ENCODE results near the gene DDAH1. TPM values are rescaled to one million over a fixed set of nuclear protein-coding genes. Genes with fewer than 3 reads are reported as not detected.
"Not testable (repeated sequence)": the region's sequence is repeated elsewhere in the genome, so short reads cannot be mapped to it uniquely, and the experiment has no call there.

The DDAH1 gene
- total and polyA plus RNA-seq, 4 donors, result 25.8 to 42.7 (median 31.7) TPM

GRCh38 chr1:85471558-85471957 is 6.6 kb upstream of the DDAH1 start:
- H3K9ac ChIP-seq (ENCODE audit: low read depth in 1 of 2, low read length in 2 of 2), result no peak overlapping the region
- no peaks in the 10 kb centered on the region for H3K27me3 ChIP-seq (ENCODE audit: control insufficient read depth in 4 of 4, insufficient read depth in 4 of 4, low read length in 3 of 4)
- no peak for TF ChIP-seq CTCF (IDR thresholded peaks at IDR 0.05; ENCODE audit: low read depth, low read length, missing input control)
- no peak overlapping the region for H3K27ac ChIP-seq (ENCODE audit: low read depth in 1 of 2, low read length in 2 of 2)
- H3K4me3 ChIP-seq (ENCODE audit: low read depth in 1 of 3, low read length in 3 of 3), result no peak overlapping the region
- 84% methylated on average over 1 of the region's 1 CpG for WGBS
- H3K36me3 ChIP-seq (ENCODE audit: control insufficient read depth in 4 of 4, insufficient read depth in 3 of 4, low read depth in 1 of 4, low read length in 3 of 4), result no peaks in the 10 kb centered on the region
- no peaks in the 10 kb centered on the region for H3K9me3 ChIP-seq (ENCODE audit: control insufficient read depth in 4 of 4, low read length in 3 of 4)
- H3K4me1 ChIP-seq (ENCODE audit: control insufficient read depth in 4 of 4, insufficient read depth in 4 of 4, low read length in 3 of 4), result no peaks in the 10 kb centered on the region
- DNase-seq (ENCODE audit: low spot score), result no peak

GRCh38 chr1:85470130-85470529 is 5.2 kb upstream of the DDAH1 start:
- not testable (repeated sequence) for DNase-seq (ENCODE audit: low spot score); H3K9me3 ChIP-seq (ENCODE audit: control insufficient read depth in 4 of 4, low read length in 3 of 4); H3K4me1 ChIP-seq (ENCODE audit: control insufficient read depth in 4 of 4, insufficient read depth in 4 of 4, low read length in 3 of 4); H3K27ac ChIP-seq (ENCODE audit: low read depth in 1 of 2, low read length in 2 of 2); H3K9ac ChIP-seq (ENCODE audit: low read depth in 1 of 2, low read length in 2 of 2); H3K36me3 ChIP-seq (ENCODE audit: control insufficient read depth in 4 of 4, insufficient read depth in 3 of 4, low read depth in 1 of 4, low read length in 3 of 4); H3K4me3 ChIP-seq (ENCODE audit: low read depth in 1 of 3, low read length in 3 of 3); H3K27me3 ChIP-seq (ENCODE audit: control insufficient read depth in 4 of 4, insufficient read depth in 4 of 4, low read length in 3 of 4)
- 89% methylated on average over 2 of the region's 2 CpGs for WGBS

GRCh38 chr1:85467929-85468540 is 3.1 kb upstream of the DDAH1 start:
- Histone ChIP-seq H3K27me3 (ENCODE audit: control insufficient read depth in 4 of 4, insufficient read depth in 4 of 4, low read length in 3 of 4) (no peaks in the 10 kb centered on the region), H3K4me1 (ENCODE audit: control insufficient read depth in 4 of 4, insufficient read depth in 4 of 4, low read length in 3 of 4) (peaks cover 0 to 10% (median 5%) of the 10 kb centered on the region in 4 donors), H3K27ac (ENCODE audit: low read depth in 1 of 2, low read length in 2 of 2) (no peak overlapping the region), H3K36me3 (ENCODE audit: control insufficient read depth in 4 of 4, insufficient read depth in 3 of 4, low read depth in 1 of 4, low read length in 3 of 4) (no peaks in the 10 kb centered on the region), H3K9me3 (ENCODE audit: control insufficient read depth in 4 of 4, low read length in 3 of 4) (no peaks in the 10 kb centered on the region), H3K9ac (ENCODE audit: low read depth in 1 of 2, low read length in 2 of 2) (no peak overlapping the region), H3K4me3 (ENCODE audit: low read depth in 1 of 3, low read length in 3 of 3) (no peak overlapping the region)
- no peak for TF ChIP-seq ZBTB33 (IDR thresholded peaks at IDR 0.05)
- no peak for TF ChIP-seq FOXA1 (IDR thresholded peaks at IDR 0.05)
- TF ChIP-seq YY1 (IDR thresholded peaks at IDR 0.05), result no peak
- TF ChIP-seq TAF1 (conservative IDR thresholded peaks at IDR 0.05), result no peak
- TF ChIP-seq RXRA (IDR thresholded peaks at IDR 0.05), result no peak
- TF ChIP-seq MAX (IDR thresholded peaks at IDR 0.05), result no peak
- no peak for TF ChIP-seq HNF4G (IDR thresholded peaks at IDR 0.05)
- TF ChIP-seq RAD21 (IDR thresholded peaks at IDR 0.05), result no peak
- no peak for TF ChIP-seq NR2F2 (IDR thresholded peaks at IDR 0.05)
- no peak for TF ChIP-seq GABPA (IDR thresholded peaks at IDR 0.05 in 1 of 2, conservative IDR thresholded peaks at IDR 0.05 in 1 of 2)
- TF ChIP-seq CTCF (IDR thresholded peaks at IDR 0.05; ENCODE audit: low read depth, low read length, missing input control), result no peak
- no peak for TF ChIP-seq HNF4A (conservative IDR thresholded peaks at IDR 0.05)
- TF ChIP-seq SP1 (IDR thresholded peaks at IDR 0.05), result no peak
- WGBS, result 96% methylated on average over 3 of the region's 3 CpGs
- no peak for DNase-seq (ENCODE audit: low spot score)
